Fibroblast of skin of left biceps (primary cell): ENCODE results near the gene ZNF438.
"Not testable (repeated sequence)": the region's sequence is repeated elsewhere in the genome, so short reads cannot be mapped to it uniquely, and the experiment has no call there.

Experiments used
- DNase-seq, 2 experiments: peaks; one replicate each; pipeline ENCODE4 v3.0.0-alpha.2; 2013; ENCODE audit warnings: low read depth in 2 of 2

The ZNF438 gene

GRCh38 chr10:31031558-31032257, at the start of gene ZNF438:
Gene ZNF438, minus strand, starts transcription at chr10:31031865. Its CDS starts 154,831 bp downstream, at chr10:30877034.
- peak; percentile 91 to 92 for DNase-seq

- DNase-seq = no peak
Observed at GRCh38 chr10:31076610-31076988, 44.9 kb upstream of the ZNF438 start.

- no peak for DNase-seq
Observed at GRCh38 chr10:31075881-31076609, 44.4 kb upstream of the ZNF438 start.

GRCh38 chr10:31075434-31075833, 43.8 kb upstream of the ZNF438 start:
- DNase-seq = peak; percentile 83 to 86

- DNase-seq = no peak
Observed at GRCh38 chr10:31074722-31075086, 43.0 kb upstream of the ZNF438 start.

- DNase-seq = no peak
Observed at GRCh38 chr10:31073996-31074721, 42.5 kb upstream of the ZNF438 start.

GRCh38 chr10:31073211-31073610, 41.5 kb upstream of the ZNF438 start:
- no peak for DNase-seq

- DNase-seq = no peak
Observed at GRCh38 chr10:31072451-31072850, 40.8 kb upstream of the ZNF438 start.

GRCh38 chr10:31071232-31072005, 39.8 kb upstream of the ZNF438 start:
- DNase-seq = no peak

GRCh38 chr10:31070691-31071090, 39.0 kb upstream of the ZNF438 start:
- DNase-seq = no peak

GRCh38 chr10:31070025-31070424, 38.4 kb upstream of the ZNF438 start:
- no peak for DNase-seq

- no peak for DNase-seq
Observed at GRCh38 chr10:31069411-31069810, 37.7 kb upstream of the ZNF438 start.

GRCh38 chr10:31064348-31064747, 32.7 kb upstream of the ZNF438 start:
- peak; percentile 78 to 82 for DNase-seq

- DNase-seq = no peak
Observed at GRCh38 chr10:31063841-31064240, 32.2 kb upstream of the ZNF438 start.

GRCh38 chr10:31062856-31063255, 31.2 kb upstream of the ZNF438 start:
- DNase-seq = peak in 1 of 2 experiments; percentile 29

GRCh38 chr10:31061941-31062340, 30.3 kb upstream of the ZNF438 start:
- no peak for DNase-seq

- DNase-seq = no peak
Observed at GRCh38 chr10:31058795-31059703, 27.4 kb upstream of the ZNF438 start.

GRCh38 chr10:31056678-31057077, 25.0 kb upstream of the ZNF438 start:
- DNase-seq = not testable (repeated sequence)

GRCh38 chr10:31055573-31056251, 24.0 kb upstream of the ZNF438 start:
- DNase-seq = no peak

GRCh38 chr10:31051703-31052102, 20.0 kb upstream of the ZNF438 start:
- DNase-seq = no peak
